Stomach (tissue), 9 donors: ENCODE measurements around the gene MOV10L1. TPM values are rescaled to one million over a fixed set of nuclear protein-coding genes. Genes with fewer than 3 reads are reported as not detected.
A peak's percentile ranks its signal among the peaks of the same experiment; 100 is the strongest.

ENCODE experiments used
- DNase-seq, 2 donors: peaks; one replicate each; pipeline versions ENCODE4 v3.0.0 to v3.0.0-alpha.2; 2013 to 2019
- H3K27ac ChIP-seq, 5 donors: fragments of 200-600 bp in 4 of 5; sonication (generic) in 4 of 5; one replicate each; pipeline ENCODE4 v1.5.1; 2013 to 2019; ENCODE audit warnings: mild to moderate bottlenecking in 1 of 5, moderate library complexity in 1 of 5
- H3K27me3 ChIP-seq, 3 donors: fragments of 200-600 bp; sonication (generic); one replicate each; pipeline ENCODE4 v1.5.1; 2017 to 2019; ENCODE audit warnings: mixed run types in 1 of 3
- H3K36me3 ChIP-seq, 4 donors: fragments of 200-600 bp; sonication (generic); 1 replicate in 3 of 4; 2 replicates in 1 of 4; pipeline ENCODE4 v1.5.1; 2016 to 2019
- H3K4me1 ChIP-seq, 4 donors: fragments of 200-600 bp; sonication (generic); one replicate each; pipeline ENCODE4 v1.5.1; 2016 to 2019
- H3K4me3 ChIP-seq, 4 donors: fragments of 200-600 bp; sonication (generic) in 3 of 4; one replicate each; pipeline ENCODE4 v1.5.1; 2016 to 2019; ENCODE audit warnings: mild to moderate bottlenecking in 1 of 4
- H3K9me3 ChIP-seq, 4 donors: fragments of 200-600 bp; sonication (generic); one replicate each; pipeline ENCODE4 v1.5.1; 2016 to 2019
- CTCF ChIP-seq, 7 experiments: fragments of 450-650 bp in 4 of 7; fragments of 200-600 bp in 3 of 7; sonication (generic) in 3 of 7; IDR thresholded peaks; one replicate each; pipeline ENCODE4 v1.5.1; 2016 to 2019; ENCODE audit warnings: antibody characterized with exemption in 7 of 7, control low read depth in 2 of 7, mild to moderate bottlenecking in 1 of 7
- EP300 ChIP-seq: sonication (generic); formaldehyde crosslinking; IDR thresholded peaks from one replicate; pipeline ENCODE4 v1.6.1; 2017; ENCODE audit warnings: antibody characterized with exemption
- POLR2A ChIP-seq, 4 donors: fragments of 450-650 bp; IDR thresholded peaks; one replicate each; pipeline ENCODE4 v1.6.1; 2016; ENCODE audit warnings: antibody characterized with exemption in 4 of 4, control low read depth in 2 of 4, mild to moderate bottlenecking in 1 of 4, moderate library complexity in 1 of 4
- POLR2AphosphoS5 ChIP-seq, 3 donors: sonication (generic); formaldehyde crosslinking; IDR thresholded peaks; one replicate each; pipeline ENCODE4 v1.6.1; 2016; ENCODE audit warnings: antibody characterized with exemption in 3 of 3
- WGBS, 5 donors: extraction: QIAGEN DNeasy Blood & Tissue Kit in 3 of 5; methylation state at CpG; one replicate each; pipeline versions ENCODE4 v1.1.5 to v1.1.7; 2013 to 2018; 5-methylcytosine and 5-hydroxymethylcytosine counted together
- intact Hi-C: fragments of 100-400 bp; cut with DNase I; formaldehyde crosslinking; loops from one replicate; pipeline ENCODE4 v1.15.1; 2023; ENCODE audit warnings: low total_unique reads
- polyA plus RNA-seq, 3 donors: library from polyadenylated mRNA; stranded (reverse); fragments of 200-250 nt; gene quantifications; one replicate each; pipeline ENCODE4 v1.2.3, GENCODE V29; 2013
- total RNA-seq, 5 donors: library from RNA; depleted of rRNA; stranded (reverse); fragments of >200 nt; gene quantifications; one replicate each; pipeline versions ENCODE4 v1.1.0 to v1.2.3, GENCODE V29; 2014 to 2016
- donor health status: healthy with polysubstance abuse.
- donor health status: Bipolar disorder and iron deficiency.
- donor health status: healthy.

MOV10L1 gene
- total and polyA plus RNA-seq, 8 donors: 0.12 to 2.8 (median 0.46) TPM; not detected in 3

- TF ChIP-seq CTCF (IDR thresholded peaks at IDR 0.05) (no peak), POLR2AphosphoS5 (IDR thresholded peaks at IDR 0.05) (no peak), POLR2A (IDR thresholded peaks at IDR 0.05) (no peak), EP300 (no peak)
- no peaks in the 10 kb centered on the region for H3K36me3 ChIP-seq
- no peaks in the 10 kb centered on the region for H3K9me3 ChIP-seq
- peaks cover 0 to 11% (median 7%) of the 10 kb centered on the region in 4 donors for H3K4me1 ChIP-seq
- no peak for DNase-seq
- no peak overlapping the region for H3K27ac ChIP-seq
- no peak overlapping the region for H3K4me3 ChIP-seq
- 59 to 79% (median 77%) methylated on average over 56 to 98 of the region's 98 CpGs for WGBS, 5 donors
- peaks cover 6 to 80% (median 8%) of the 10 kb centered on the region in 3 donors for H3K27me3 ChIP-seq
- intact Hi-C loops: no loop called here
These were observed 88.0 kb downstream of the MOV10L1 start for GRCh38 chr22:50177537-50178470.

- Histone ChIP-seq H3K4me3 (no peak overlapping the region), H3K9me3 (no peaks in the 10 kb centered on the region), H3K27ac (no peak overlapping the region), H3K27me3 (peaks cover 6 to 73% (median 8%) of the 10 kb centered on the region in 3 donors), H3K4me1 (peaks cover 0 to 17% (median 14%) of the 10 kb centered on the region in 4 donors), H3K36me3 (no peaks in the 10 kb centered on the region)
- TF ChIP-seq EP300 (no peak), POLR2AphosphoS5 (IDR thresholded peaks at IDR 0.05) (no peak), CTCF (IDR thresholded peaks at IDR 0.05) (no peak), POLR2A (IDR thresholded peaks at IDR 0.05) (no peak)
- peak in 1 of 2 donors; percentile 7 for DNase-seq
- intact Hi-C loops: no loop called here
- 40 to 75% (median 62%) methylated on average over 7 to 22 of the region's 22 CpGs for WGBS, 5 donors
These were observed 88.7 kb downstream of the MOV10L1 start for GRCh38 chr22:50178471-50178864.

- Histone ChIP-seq H3K27me3 (peaks cover 6 to 66% (median 8%) of the 10 kb centered on the region in 3 donors), H3K4me1 (peaks cover 6 to 24% (median 21%) of the 10 kb centered on the region in 4 donors), H3K36me3 (no peaks in the 10 kb centered on the region), H3K9me3 (no peaks in the 10 kb centered on the region), H3K4me3 (no peak overlapping the region), H3K27ac (no peak overlapping the region)
- WGBS, 5 donors: 80 to 83% (median 82%) methylated on average over 30 to 64 of the region's 64 CpGs
- no peak for TF ChIP-seq POLR2AphosphoS5 (IDR thresholded peaks at IDR 0.05)
- TF ChIP-seq POLR2A (IDR thresholded peaks at IDR 0.05): no peak
- no peak for TF ChIP-seq CTCF (IDR thresholded peaks at IDR 0.05)
- TF ChIP-seq EP300: no peak
- intact Hi-C loops: no loop called here
- no peak for DNase-seq
These were observed 89.4 kb downstream of the MOV10L1 start for GRCh38 chr22:50178871-50179869.
